GM18907 (cell line): ENCODE data around the gene CAPN1.

ENCODE experiments used
- ATAC-seq: cut with Tn5 transposase; IDR thresholded peaks from one replicate; pipeline ENCODE4 v1.9.1; 2021; ENCODE audit warnings: mild to moderate bottlenecking, moderate library complexity; ENCODE audit not compliant: unreplicated experiment

Gene CAPN1

DNA sequence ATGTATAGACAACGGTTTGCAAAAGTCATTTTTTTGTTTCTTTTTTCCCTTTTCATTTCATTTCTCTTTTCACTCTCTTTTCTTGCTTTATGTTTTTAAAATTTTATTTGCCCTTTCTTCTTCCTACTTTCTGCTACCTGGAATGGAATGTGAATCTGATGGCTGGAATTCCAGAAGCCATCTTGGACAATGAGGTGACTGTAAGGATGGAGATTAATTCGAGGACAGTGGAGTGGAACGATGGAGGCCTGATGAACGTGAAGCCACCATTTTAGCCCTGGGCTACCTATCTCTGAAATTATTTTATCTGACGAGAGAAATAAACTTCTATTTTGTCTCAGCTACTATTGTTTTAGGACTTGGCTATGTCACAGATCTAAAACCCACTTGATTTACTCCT lies 77.3 kb downstream of the CAPN1 start:
- ATAC-seq = no peak

- ATAC-seq = no peak
Measured at GRCh38 chr11:65260302-65260701, 78.6 kb downstream of the CAPN1 start.

DNA sequence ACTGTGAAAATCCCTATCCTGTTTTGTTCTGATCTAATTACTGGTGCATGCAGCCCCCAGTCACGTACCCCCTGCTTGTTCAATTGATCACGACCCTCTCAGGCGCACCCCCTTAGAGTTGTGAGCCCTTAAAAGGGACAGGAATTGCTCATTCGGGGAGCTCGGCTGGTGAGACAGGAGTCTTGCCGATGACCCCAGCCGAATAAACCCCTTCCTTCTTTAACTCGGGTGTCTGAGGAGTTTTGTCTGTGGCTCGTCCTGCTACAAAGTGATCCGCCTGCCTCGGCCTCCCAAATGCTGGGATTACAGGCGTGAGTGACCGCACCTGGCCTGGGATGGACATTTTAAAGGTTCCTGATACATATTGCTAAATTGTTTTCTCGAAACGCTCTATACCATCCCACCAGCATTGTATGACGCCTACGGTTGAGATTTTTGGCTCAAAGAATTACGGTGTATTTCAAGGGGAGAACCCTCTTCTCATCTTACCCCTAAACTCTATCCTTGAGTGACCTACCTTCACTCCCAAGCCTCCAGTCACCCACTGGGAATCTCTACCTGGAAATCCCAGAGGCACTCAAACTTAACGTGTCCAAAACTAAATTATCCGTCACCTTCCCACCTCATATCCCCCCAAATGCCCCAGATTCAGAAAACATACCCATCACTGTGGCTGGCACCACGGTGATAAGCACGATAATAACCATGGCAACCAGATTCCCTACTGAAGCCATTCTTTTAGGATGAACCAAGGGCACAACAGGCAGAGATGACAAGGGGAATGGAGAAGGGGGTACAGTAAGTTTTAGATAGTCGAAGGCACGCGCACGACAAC lies 79.2 kb downstream of the CAPN1 start:
- ATAC-seq = peak; percentile 11
